H1 (cell line): Measurements from ENCODE around the gene CLEC18B.

Experiments
- BRCA1 ChIP-seq: IDR thresholded peaks from 2 replicates; pipeline ENCODE4 v1.6.1; 2012; ENCODE audit warnings: low read depth, low read length, improper control_type of control experiment
- CTBP2 ChIP-seq: IDR thresholded peaks from 2 replicates; pipeline ENCODE4 v1.7.0; 2011; ENCODE audit warnings: borderline replicate concordance, mild to moderate bottlenecking, moderate library complexity, mixed read lengths, low read length; ENCODE audit not compliant: insufficient read depth, insufficient read length
- TEAD4 ChIP-seq: IDR thresholded peaks from 2 replicates; pipeline ENCODE4 v1.6.1; 2012; ENCODE audit warnings: low read depth, low read length, inconsistent platforms, mixed read lengths

- TF ChIP-seq TEAD4: no peak
- TF ChIP-seq BRCA1: no peak
- no peak for TF ChIP-seq CTBP2
These were observed 40.5 kb upstream of the CLEC18B start for GRCh38 chr16:74461826-74462225.
